Frontal cortex (tissue), 4 donors: ENCODE results near the gene EHBP1. TPM values are rescaled to one million over a fixed set of nuclear protein-coding genes. Genes with fewer than 3 reads are reported as not detected.

Experiments used
- DNase-seq, 2 donors: peaks; one replicate each; pipeline ENCODE4 v3.0.0; 2012; ENCODE audit warnings: low spot score in 2 of 2
- FAIRE-seq: peaks from 2 replicates; lab custom pipeline; 2012; peaks lifted over from hg19 to GRCh38; lab: Jason Lieb, UNC
- total RNA-seq: library from RNA; depleted of rRNA; stranded (reverse); fragments of >200 nt; gene quantifications from one replicate; pipeline ENCODE4 v1.2.3, GENCODE V29; 2014
- donor health status: control.
- donor health status: control.
- donor health status: control.

Gene EHBP1
- 127 TPM for total RNA-seq

- peak; percentile 95 to 97 for DNase-seq
- FAIRE-seq: peak; percentile 81
Observed at GRCh38 chr2:62705007-62705829, at the start of gene EHBP1. Gene EHBP1, plus strand, starts transcription at chr2:62705713. Its CDS starts 1,479 bp downstream, at chr2:62707192.

GRCh38 chr2:62657783-62658182 is 47.7 kb upstream of the EHBP1 start:
- FAIRE-seq: no peak
- DNase-seq: no peak

GRCh38 chr2:62658891-62659290 is 46.6 kb upstream of the EHBP1 start:
- DNase-seq (no peak), FAIRE-seq (no peak)

- no peak for DNase-seq
- no peak for FAIRE-seq
Observed at GRCh38 chr2:62660087-62660486, 45.4 kb upstream of the EHBP1 start.

- DNase-seq: no peak
- FAIRE-seq: no peak
Observed at GRCh38 chr2:62660582-62661262, 44.8 kb upstream of the EHBP1 start.

- no peak for DNase-seq
- FAIRE-seq: no peak
Observed at GRCh38 chr2:62661263-62661635, 44.3 kb upstream of the EHBP1 start.

GRCh38 chr2:62662131-62662530 is 43.4 kb upstream of the EHBP1 start:
- DNase-seq (no peak), FAIRE-seq (no peak)

- FAIRE-seq (no peak), DNase-seq (no peak)
Observed at GRCh38 chr2:62662554-62662953, 43.0 kb upstream of the EHBP1 start.

- no peak for DNase-seq
Observed at GRCh38 chr2:62663411-62663810, 42.1 kb upstream of the EHBP1 start.

GRCh38 chr2:62663920-62664795 is 41.4 kb upstream of the EHBP1 start:
- FAIRE-seq (no peak), DNase-seq (no peak)

More at GRCh38 chr2:62663411-62663810, 42.1 kb upstream of the EHBP1 start:
- FAIRE-seq: no peak

GRCh38 chr2:62665446-62665845 is 40.1 kb upstream of the EHBP1 start:
- no peak for FAIRE-seq

GRCh38 chr2:62669180-62669579 is 36.3 kb upstream of the EHBP1 start:
- FAIRE-seq (no peak), DNase-seq (no peak)

More at GRCh38 chr2:62665446-62665845, 40.1 kb upstream of the EHBP1 start:
- no peak for DNase-seq

GRCh38 chr2:62672601-62673000 is 32.9 kb upstream of the EHBP1 start:
- no peak for FAIRE-seq
- DNase-seq: no peak

GRCh38 chr2:62675062-62675461 is 30.5 kb upstream of the EHBP1 start:
- FAIRE-seq (no peak), DNase-seq (no peak)

GRCh38 chr2:62685256-62685655 is 20.3 kb upstream of the EHBP1 start:
- no peak for DNase-seq
- no peak for FAIRE-seq

GRCh38 chr2:62686012-62686685 is 19.4 kb upstream of the EHBP1 start:
- DNase-seq: no peak
- no peak for FAIRE-seq

GRCh38 chr2:62687636-62688035 is 17.9 kb upstream of the EHBP1 start:
- DNase-seq (no peak), FAIRE-seq (no peak)

- no peak for FAIRE-seq
- DNase-seq: no peak
Observed at GRCh38 chr2:62688771-62689170, 16.7 kb upstream of the EHBP1 start.

- FAIRE-seq: no peak
- DNase-seq: no peak
Observed at GRCh38 chr2:62691186-62691585, 14.3 kb upstream of the EHBP1 start.

GRCh38 chr2:62692225-62692624 is 13.3 kb upstream of the EHBP1 start:
- DNase-seq: no peak
- FAIRE-seq: no peak
